NB4 (cell line): ENCODE measurements around the gene SLC38A10.

ENCODE experiments used
- CTCF ChIP-seq: IDR thresholded peaks from one replicate; pipeline ENCODE4 v1.5.1; 2012; ENCODE audit warnings: low read depth, low read length
- POLR2A ChIP-seq: IDR thresholded peaks from 2 replicates; pipeline ENCODE4 v1.6.1; 2011; ENCODE audit warnings: mild to moderate bottlenecking; ENCODE audit not compliant: insufficient read length; ENCODE audit errors: extremely low read depth

GRCh38 chr17:81260171-81260570, 34.9 kb downstream of the SLC38A10 start:
- no peak for TF ChIP-seq CTCF
- TF ChIP-seq POLR2A = no peak
